Measurements from ENCODE around the gene CD86. TPM values are rescaled to one million over a fixed set of nuclear protein-coding genes. Genes with fewer than 3 reads are reported as not detected.

The CD86 gene
- total and polyA plus RNA-seq, 2 of the 8 experiments (the other 6 are each of a cell fraction or from before 2014, with no cell fraction given), result 0.12 to 0.30 TPM

DNA sequence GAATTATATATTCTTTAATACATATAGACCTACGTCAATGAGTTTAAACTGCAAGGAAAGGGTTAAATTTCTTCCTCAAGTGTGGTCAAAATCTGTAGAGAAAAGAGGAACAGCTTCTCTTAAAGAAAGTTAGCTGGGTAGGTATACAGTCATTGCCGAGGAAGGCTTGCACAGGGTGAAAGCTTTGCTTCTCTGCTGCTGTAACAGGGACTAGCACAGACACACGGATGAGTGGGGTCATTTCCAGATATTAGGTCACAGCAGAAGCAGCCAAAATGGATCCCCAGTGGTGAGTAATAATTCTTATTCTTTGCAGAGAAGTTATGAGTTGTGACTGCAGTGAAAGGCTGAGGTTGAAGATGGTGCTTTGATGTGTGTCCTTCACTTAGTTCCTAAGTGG lies at the start of gene CD86 (continued):
- TF ChIP-seq RNF2 (IDR thresholded peaks at IDR 0.05; ENCODE audit: borderline replicate concordance, low read depth, low read length, missing control alignments, poor library complexity, severe bottlenecking), result no peak
- TF ChIP-seq TCF12 (IDR thresholded peaks at IDR 0.05; ENCODE audit: low read depth, low read length), result no peak
- TF ChIP-seq JUND (IDR thresholded peaks at IDR 0.05; ENCODE audit: low read length), result no peak
- TF ChIP-seq ZNF274 (IDR thresholded peaks at IDR 0.05; ENCODE audit: borderline replicate concordance, extremely low read depth, low read length), result no peak
- no peak for TF ChIP-seq HDAC2 (IDR thresholded peaks at IDR 0.05; ENCODE audit: borderline replicate concordance in 1 of 2, low read depth in 2 of 2, low read length in 2 of 2)
- TF ChIP-seq SUZ12 (IDR thresholded peaks at IDR 0.05; ENCODE audit: low read length), result no peak
